CD14-positive monocyte (primary cell): ENCODE data around the gene HOXA5. TPM values are rescaled to one million over a fixed set of nuclear protein-coding genes. Genes with fewer than 3 reads are reported as not detected.
A peak's percentile ranks its signal among the peaks of the same experiment; 100 is the strongest.

Experiments used
- DNase-seq, 3 donors: peaks; one replicate each; pipeline ENCODE4 v3.0.0-alpha.2; 2011 to 2022
- H2AFZ ChIP-seq: 2 replicates; pipeline ENCODE4 v1.6.0; 2012; ENCODE audit warnings: mild to moderate bottlenecking, low read depth, low read length, inconsistent platforms; ENCODE audit not compliant: insufficient read depth, poor library complexity, severe bottlenecking
- H3K27ac ChIP-seq, 2 donors: 1 replicate in 1 of 2; 2 replicates in 1 of 2; pipeline ENCODE4 v1.5.1; 2012 to 2013; ENCODE audit warnings: low read length in 2 of 2, control low read depth in 1 of 2, inconsistent platforms in 1 of 2, low read depth in 1 of 2, mild to moderate bottlenecking in 1 of 2
- H3K27me3 ChIP-seq, 2 donors: one replicate each; pipeline versions ENCODE4 v1.6.0 to v1.6.1; 2011 to 2013; ENCODE audit warnings: low read length in 2 of 2; ENCODE audit not compliant: control insufficient read depth in 2 of 2, insufficient read depth in 2 of 2
- H3K36me3 ChIP-seq, 2 donors: replicated peaks in 1 of 2; 1 replicate in 1 of 2; 2 replicates in 1 of 2; pipeline versions ENCODE4 v1.5.1 to v1.6.1; 2012 to 2013; ENCODE audit warnings: low read length in 2 of 2, control low read depth in 1 of 2, inconsistent platforms in 1 of 2, mild to moderate bottlenecking in 1 of 2; ENCODE audit not compliant: insufficient read depth in 2 of 2, control insufficient read depth in 1 of 2
- H3K4me1 ChIP-seq, 2 donors: 1 replicate in 1 of 2; 2 replicates in 1 of 2; pipeline versions ENCODE4 v1.5.1 to v1.6.1; 2012 to 2013; ENCODE audit warnings: low read length in 2 of 2, control low read depth in 1 of 2, inconsistent platforms in 1 of 2, mild to moderate bottlenecking in 1 of 2, moderate library complexity in 1 of 2; ENCODE audit not compliant: insufficient read depth in 2 of 2, control insufficient read depth in 1 of 2
- H3K4me2 ChIP-seq: replicated peaks from 2 replicates; pipeline ENCODE3; 2012; ENCODE audit warnings: low read length, moderate library complexity, mild to moderate bottlenecking; ENCODE audit not compliant: poor library complexity, severe bottlenecking; ENCODE audit errors: extremely low read depth
- H3K4me3 ChIP-seq, 3 experiments: fragments of 200-600 bp in 1 of 3; sonication (generic) in 1 of 3; replicated peaks in 1 of 3; 1 replicate in 2 of 3; 2 replicates in 1 of 3; pipeline ENCODE4 v1.5.1; 2011 to 2013; ENCODE audit warnings: low read length in 3 of 3, mild to moderate bottlenecking in 3 of 3, control low read depth in 2 of 3, low read depth in 2 of 3, inconsistent platforms in 1 of 3, moderate library complexity in 1 of 3
- H3K79me2 ChIP-seq: 2 replicates; pipeline ENCODE4 v1.6.0; 2012; ENCODE audit warnings: mild to moderate bottlenecking, control low read depth, inconsistent platforms, low read length, moderate library complexity; ENCODE audit not compliant: insufficient read depth
- H3K9ac ChIP-seq: 2 replicates; pipeline ENCODE4 v1.6.0; 2017; ENCODE audit warnings: low read length, mild to moderate bottlenecking; ENCODE audit not compliant: insufficient read depth, poor library complexity, severe bottlenecking
- H3K9me3 ChIP-seq, 2 donors: replicated peaks in 1 of 2; 1 replicate in 1 of 2; 2 replicates in 1 of 2; pipeline versions ENCODE4 v1.5.1 to v1.6.1; 2012 to 2013; ENCODE audit warnings: low read length in 2 of 2, control low read depth in 1 of 2; ENCODE audit not compliant: control insufficient read depth in 1 of 2, insufficient read depth in 1 of 2
- H4K20me1 ChIP-seq: 2 replicates; pipeline ENCODE4 v1.6.0; 2012; ENCODE audit warnings: mild to moderate bottlenecking, low read length, control low read depth, moderate library complexity; ENCODE audit not compliant: insufficient read depth
- H3K27ac Mint-ChIP-seq, 7 donors: one replicate each; pipeline ENCODE4 v1.8.0; 2020; ENCODE audit warnings: mild to moderate bottlenecking in 7 of 7, mixed read lengths in 7 of 7, moderate library complexity in 6 of 7, inconsistent platforms in 2 of 7
- H3K27me3 Mint-ChIP-seq, 3 donors: one replicate each; pipeline ENCODE4 v1.8.0; 2021 to 2022; ENCODE audit warnings: low read depth in 3 of 3, mild to moderate bottlenecking in 3 of 3, mixed read lengths in 3 of 3, moderate library complexity in 3 of 3, inconsistent platforms in 1 of 3
- H3K36me3 Mint-ChIP-seq, 2 donors: one replicate each; pipeline ENCODE4 v1.8.0; 2020; ENCODE audit warnings: mixed read lengths in 2 of 2, inconsistent platforms in 1 of 2, mild to moderate bottlenecking in 1 of 2
- H3K4me1 Mint-ChIP-seq: one replicate; pipeline ENCODE4 v1.8.0; 2020; ENCODE audit warnings: mild to moderate bottlenecking, mixed read lengths
- H3K4me3 Mint-ChIP-seq, 2 donors: one replicate each; pipeline ENCODE4 v1.8.0; 2020; ENCODE audit warnings: mild to moderate bottlenecking in 2 of 2, mixed read lengths in 2 of 2, moderate library complexity in 1 of 2
- H3K9me3 Mint-ChIP-seq, 7 donors: one replicate each; pipeline ENCODE4 v1.8.0; 2020 to 2022; ENCODE audit warnings: mixed read lengths in 7 of 7, mild to moderate bottlenecking in 6 of 7, moderate library complexity in 6 of 7, inconsistent platforms in 2 of 7
- CTCF ChIP-seq: fragments of 200-600 bp; IDR thresholded peaks from one replicate; pipeline ENCODE4 v1.8.0; 2022; ENCODE audit warnings: antibody characterized with exemption, mild to moderate bottlenecking
- WGBS: methylation state at CpG from one replicate; pipeline ENCODE4 v1.1.5; 2013; ENCODE audit warnings: missing lambda C conversion rate; ENCODE audit not compliant: insufficient coverage; 5-methylcytosine and 5-hydroxymethylcytosine counted together
- intact Hi-C, 2 donors: fragments of 100-400 bp; cut with micrococcal nuclease; formaldehyde crosslinking; loops; one replicate each; pipeline versions ENCODE4 v1.15.0 to v1.15.1; 2023
- polyA plus RNA-seq, 3 donors: library from polyadenylated mRNA; depleted of rRNA in 1 of 3; unstranded in 2 of 3; stranded (reverse) in 1 of 3; fragments of 300-500 nt in 2 of 3; fragments of >200 nt in 1 of 3; fragmentation: Illumina TruSeq in 2 of 3; gene quantifications; 1 replicate in 2 of 3; 2 replicates in 1 of 3; pipeline ENCODE4 v1.2.3, GENCODE V29; 2012 to 2021

HOXA5 gene
- polyA plus RNA-seq, 3 donors: 0.85 to 3.0 (median 1.8) TPM

GRCh38 chr7:27173511-27173955 lies 30.1 kb upstream of the HOXA5 start:
- Histone ChIP-seq H3K27ac (no peak overlapping the region), H3K4me1 (peaks cover 39 to 57% of the 10 kb centered on the region in 2 donors), H3K9ac (peak overlapping the region; percentile 45), H3K4me2 (peak overlapping the region; percentile 92), H3K9me3 (peaks cover 11 to 30% of the 10 kb centered on the region in 2 donors), H3K36me3 (no peaks in the 10 kb centered on the region), H3K79me2 (no peaks in the 10 kb centered on the region), H4K20me1 (peaks cover 9% of the 10 kb centered on the region), H3K4me3 (peak overlapping the region; percentile 23 to 76 (median 39)), H2AFZ (peak overlapping the region; percentile 88), H3K27me3 (peaks cover 60 to 98% of the 10 kb centered on the region in 2 donors)
- DNase-seq: peak; percentile 66 to 75 (median 73)
- H3K9me3 Mint-ChIP-seq: peaks cover 2 to 36% (median 16%) of the 10 kb centered on the region in 7 donors
- peak overlapping the region; percentile 58 to 81 for H3K4me3 Mint-ChIP-seq
- intact Hi-C loops: loop anchor here in 1 of 2 donors (1.0 to 5.0 kb wide), 2 partner anchors 11 to 1311 kb away; no protein-coding TSS in a partner anchor
- TF ChIP-seq CTCF: no peak
- peaks cover 15 to 23% of the 10 kb centered on the region in 2 donors for H3K36me3 Mint-ChIP-seq
- H3K27me3 Mint-ChIP-seq: peaks cover 85 to 96% (median 91%) of the 10 kb centered on the region in 3 donors
- peaks cover 36% of the 10 kb centered on the region for H3K4me1 Mint-ChIP-seq
- H3K27ac Mint-ChIP-seq: no peak overlapping the region
- WGBS: under 1% methylated on average over 59 of the region's 59 CpGs

GRCh38 chr7:27172823-27173510 lies 29.5 kb upstream of the HOXA5 start:
- no peaks in the 10 kb centered on the region for H3K79me2 ChIP-seq
- peak overlapping the region; percentile 92 for H3K4me2 ChIP-seq
- peak overlapping the region; percentile 88 for H2AFZ ChIP-seq
- Mint-ChIP-seq H3K27ac (no peak overlapping the region), H3K36me3 (peaks cover 15 to 25% of the 10 kb centered on the region in 2 donors), H3K4me1 (peaks cover 41% of the 10 kb centered on the region), H3K9me3 (peaks cover 2 to 40% (median 20%) of the 10 kb centered on the region in 7 donors), H3K27me3 (peaks cover 85 to 98% (median 91%) of the 10 kb centered on the region in 3 donors), H3K4me3 (peak overlapping the region; percentile 74 to 89)
- no peak overlapping the region for H3K27ac ChIP-seq
- H3K27me3 ChIP-seq: peaks cover 65 to 98% of the 10 kb centered on the region in 2 donors
- H3K4me3 ChIP-seq: peak overlapping the region; percentile 23 to 76 (median 39)
- intact Hi-C loops: loop anchor here in 1 of 2 donors (1.0 to 5.0 kb wide), 2 partner anchors 11 to 1311 kb away; no protein-coding TSS in a partner anchor
- WGBS: under 1% methylated on average over 56 of the region's 58 CpGs
- peaks cover 9% of the 10 kb centered on the region for H4K20me1 ChIP-seq
- H3K4me1 ChIP-seq: peaks cover 44 to 62% of the 10 kb centered on the region in 2 donors
- no peak for TF ChIP-seq CTCF
- no peaks in the 10 kb centered on the region for H3K36me3 ChIP-seq
- peak overlapping the region; percentile 45 for H3K9ac ChIP-seq
- no peak for DNase-seq
- peaks cover 11 to 34% of the 10 kb centered on the region in 2 donors for H3K9me3 ChIP-seq
